ENCODE data around the gene BEND6. TPM values are rescaled to one million over a fixed set of nuclear protein-coding genes. Genes with fewer than 3 reads are reported as not detected.
"Not testable (repeated sequence)": the region's sequence is repeated elsewhere in the genome, so short reads cannot be mapped to it uniquely, and the experiment has no call there.

BEND6 gene
- total RNA-seq, 1 experiment from 2014 or later, result 1.8 TPM

DNA sequence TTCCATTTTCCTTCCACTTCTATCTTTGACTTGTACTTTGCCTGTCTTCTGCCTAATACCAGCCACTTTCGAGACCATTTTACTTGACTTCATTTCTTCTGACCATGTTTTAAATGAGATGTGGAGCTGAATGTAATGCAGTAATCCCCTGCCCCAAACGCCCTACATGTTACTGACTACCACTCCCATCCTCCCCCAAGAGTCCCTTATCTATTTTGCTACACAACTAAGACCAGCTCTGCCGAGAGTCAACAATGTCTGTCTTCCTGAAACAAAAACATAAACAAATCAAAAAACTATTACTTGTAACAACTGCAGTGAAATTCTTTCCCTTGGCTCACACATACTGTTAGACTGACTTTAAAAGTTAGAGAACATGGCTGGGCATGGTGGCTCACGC, 64.5 kb downstream of the BEND6 start:
- no peak overlapping the region for H3K4me3 ChIP-seq (ENCODE audit: insufficient read depth, low read depth, low read length)
- no peak for DNase-seq
- H3K27me3 ChIP-seq (ENCODE audit: control insufficient read depth, insufficient read depth, low read length), result no peaks in the 10 kb centered on the region
- no peaks in the 10 kb centered on the region for H3K36me3 ChIP-seq (replicated peaks; ENCODE audit: control insufficient read depth, insufficient read depth, low read length)

DNA sequence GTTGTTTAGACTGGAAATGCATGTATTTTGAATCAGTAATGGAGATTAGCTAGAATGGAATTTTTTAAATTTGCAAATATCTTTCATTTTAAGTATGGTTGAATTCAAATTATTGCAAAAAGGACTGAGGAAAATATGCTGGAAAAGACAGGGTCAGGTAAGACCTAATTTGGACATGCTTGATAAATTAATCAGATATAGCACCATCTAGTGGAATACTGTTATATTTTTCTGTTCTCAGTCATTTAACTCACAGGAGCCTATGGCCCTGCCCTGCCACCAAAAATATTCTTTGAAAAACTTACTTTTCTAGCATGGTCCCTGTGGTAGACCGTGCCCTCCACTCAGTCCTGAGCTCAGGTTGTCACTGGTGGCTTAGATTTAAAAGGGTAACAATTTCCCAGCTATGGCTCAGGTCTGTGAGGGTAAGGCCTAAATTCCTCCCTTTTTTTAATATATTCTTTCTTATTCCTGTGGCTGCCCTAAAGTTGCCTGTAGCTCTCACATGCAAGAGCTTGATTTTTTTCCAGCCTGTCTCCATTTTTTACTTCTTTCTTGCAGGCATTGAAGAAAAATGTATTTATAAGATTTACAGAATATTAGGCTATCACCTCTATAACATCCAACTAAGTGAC, 66.3 kb downstream of the BEND6 start:
- H3K27me3 ChIP-seq (ENCODE audit: control insufficient read depth, insufficient read depth, low read length), result no peaks in the 10 kb centered on the region
- H3K4me3 ChIP-seq (ENCODE audit: insufficient read depth, low read depth, low read length), result no peak overlapping the region
- H3K36me3 ChIP-seq (replicated peaks; ENCODE audit: control insufficient read depth, insufficient read depth, low read length), result no peaks in the 10 kb centered on the region
- peak; percentile 36 for DNase-seq

DNA sequence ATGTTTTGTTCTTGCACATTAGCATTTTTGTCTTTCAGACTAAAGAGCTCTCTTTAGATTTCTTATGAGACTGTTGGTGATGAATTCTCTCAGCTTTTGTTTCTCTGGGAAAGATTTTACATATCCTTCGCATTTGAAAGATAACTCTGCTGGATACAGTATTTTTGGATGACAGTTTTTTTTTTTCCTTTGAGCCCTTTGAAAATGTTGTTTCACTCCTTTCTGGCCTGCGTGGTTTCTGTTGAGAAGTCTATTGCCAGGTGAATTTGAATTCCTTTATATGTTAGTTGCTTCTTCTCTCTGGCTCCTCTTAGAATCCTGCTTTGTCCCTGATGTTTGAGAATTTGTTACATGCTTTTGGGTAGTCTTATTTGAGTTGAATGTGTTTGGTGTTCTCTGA, 69.4 kb downstream of the BEND6 start:
- H3K36me3 ChIP-seq (replicated peaks; ENCODE audit: control insufficient read depth, insufficient read depth, low read length), result no peaks in the 10 kb centered on the region
- no peak for DNase-seq
- H3K27me3 ChIP-seq (ENCODE audit: control insufficient read depth, insufficient read depth, low read length), result no peaks in the 10 kb centered on the region
- H3K4me3 ChIP-seq (ENCODE audit: insufficient read depth, low read depth, low read length), result no peak overlapping the region

DNA sequence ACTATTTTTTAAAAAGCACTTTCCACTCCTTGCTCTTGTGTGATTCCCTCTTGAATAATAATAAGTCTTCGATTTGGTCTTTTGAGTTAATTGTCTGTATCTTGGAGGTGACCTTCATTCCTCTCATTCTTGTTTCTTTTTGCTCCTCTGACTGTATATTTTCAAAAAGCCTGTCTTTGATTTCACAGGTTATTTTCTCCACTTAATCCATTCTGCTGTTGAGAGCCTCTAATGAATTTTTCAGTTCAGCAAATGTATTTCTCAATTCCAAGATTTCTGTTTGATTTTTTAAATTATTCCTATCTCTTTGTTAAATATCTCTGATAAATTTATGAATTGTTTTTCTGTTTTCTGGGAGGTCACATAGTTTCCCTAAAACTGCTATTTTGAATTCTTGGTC, 69.9 kb downstream of the BEND6 start:
- Histone ChIP-seq H3K27me3 (ENCODE audit: control insufficient read depth, insufficient read depth, low read length) (no peaks in the 10 kb centered on the region), H3K4me3 (ENCODE audit: insufficient read depth, low read depth, low read length) (no peak overlapping the region), H3K36me3 (replicated peaks; ENCODE audit: control insufficient read depth, insufficient read depth, low read length) (no peaks in the 10 kb centered on the region)
- DNase-seq, result no peak

DNA sequence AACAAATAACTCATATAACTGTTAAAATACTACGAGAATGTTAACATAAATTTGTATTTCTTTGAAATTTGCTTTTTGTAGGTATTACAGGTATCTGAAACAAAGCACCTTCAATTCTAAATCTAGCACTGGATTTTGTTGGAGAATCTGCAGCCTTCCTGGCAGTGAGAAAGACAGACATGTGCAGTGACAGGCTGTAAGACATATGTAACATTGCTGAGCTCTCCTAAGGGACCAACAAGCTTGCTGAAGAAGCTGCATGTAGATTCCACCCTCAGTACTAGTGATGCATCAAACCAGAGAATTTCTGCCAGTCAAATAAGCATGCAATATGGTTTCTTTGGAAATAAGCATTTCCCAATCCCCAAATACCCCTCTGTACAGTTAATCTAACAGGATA, 71.1 kb downstream of the BEND6 start:
- Histone ChIP-seq H3K27me3 (ENCODE audit: control insufficient read depth, insufficient read depth, low read length) (no peaks in the 10 kb centered on the region), H3K4me3 (ENCODE audit: insufficient read depth, low read depth, low read length) (no peak overlapping the region), H3K36me3 (replicated peaks; ENCODE audit: control insufficient read depth, insufficient read depth, low read length) (no peaks in the 10 kb centered on the region)
- no peak for DNase-seq

DNA sequence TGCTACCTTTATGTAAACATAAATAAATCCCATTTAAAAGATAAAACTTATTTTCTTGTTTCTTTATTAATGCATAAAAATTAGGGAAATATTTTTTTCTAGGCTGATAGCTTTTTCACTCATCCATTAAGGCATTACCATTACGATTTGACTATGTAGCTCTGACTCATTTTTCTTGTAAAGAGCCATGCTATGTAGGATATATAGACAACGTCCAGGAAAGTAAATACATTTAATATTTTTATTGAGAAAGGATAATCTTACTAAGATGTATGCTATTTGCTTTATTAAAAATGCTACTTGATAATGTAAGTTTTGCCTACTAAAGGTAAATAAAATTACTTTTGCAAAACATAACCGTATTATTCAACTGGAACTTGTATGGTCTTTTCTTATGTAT, 72.4 kb downstream of the BEND6 start:
- no peak overlapping the region for H3K4me3 ChIP-seq (ENCODE audit: insufficient read depth, low read depth, low read length)
- H3K27me3 ChIP-seq (ENCODE audit: control insufficient read depth, insufficient read depth, low read length), result no peaks in the 10 kb centered on the region
- no peak for DNase-seq
- H3K36me3 ChIP-seq (replicated peaks; ENCODE audit: control insufficient read depth, insufficient read depth, low read length), result no peaks in the 10 kb centered on the region

DNA sequence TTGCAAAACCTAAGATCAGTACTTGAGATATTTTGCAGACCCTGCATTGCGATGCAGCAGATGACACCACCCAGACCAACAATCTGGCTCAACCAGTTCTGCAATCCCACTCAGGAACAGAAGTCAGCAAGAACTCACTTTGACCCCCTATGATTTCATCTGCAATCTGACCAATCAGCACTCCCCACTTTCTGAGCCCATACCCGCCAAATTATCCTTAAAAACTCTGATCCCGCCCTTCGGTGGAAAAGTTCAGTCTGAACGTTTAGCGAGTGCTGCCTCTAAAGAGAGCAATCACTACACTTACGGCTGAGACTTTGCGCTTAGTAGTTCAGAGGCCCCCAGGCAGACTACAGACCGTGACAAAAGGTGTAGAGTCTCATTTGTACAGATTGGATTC, 74.3 kb downstream of the BEND6 start:
- H3K4me3 ChIP-seq (ENCODE audit: insufficient read depth, low read depth, low read length), result no peak overlapping the region
- H3K36me3 ChIP-seq (replicated peaks; ENCODE audit: control insufficient read depth, insufficient read depth, low read length), result no peaks in the 10 kb centered on the region
- H3K27me3 ChIP-seq (ENCODE audit: control insufficient read depth, insufficient read depth, low read length), result no peaks in the 10 kb centered on the region
- no peak for DNase-seq

DNA sequence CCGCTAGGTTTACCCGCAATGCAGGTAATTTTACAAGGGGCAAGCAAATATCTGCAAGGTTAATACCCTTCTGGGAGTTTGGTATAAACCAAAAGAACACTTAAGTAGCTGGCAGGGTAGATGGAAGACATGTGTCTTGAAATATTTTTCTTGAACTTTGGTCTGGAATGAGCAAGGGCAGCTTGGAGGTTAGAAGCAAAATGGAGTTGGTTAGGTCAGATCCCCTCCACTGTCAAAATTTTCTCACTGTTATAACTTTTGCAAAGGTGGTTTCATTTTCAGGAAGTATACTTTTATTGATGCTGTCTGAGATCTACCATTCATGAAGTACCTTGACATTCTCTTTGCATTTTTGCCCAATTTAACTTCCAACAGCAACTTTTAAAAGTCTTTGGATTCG, 78.3 kb downstream of the BEND6 start:
- no peaks in the 10 kb centered on the region for H3K27me3 ChIP-seq (ENCODE audit: control insufficient read depth, insufficient read depth, low read length)
- DNase-seq, result no peak
- no peaks in the 10 kb centered on the region for H3K36me3 ChIP-seq (replicated peaks; ENCODE audit: control insufficient read depth, insufficient read depth, low read length)
- H3K4me3 ChIP-seq (ENCODE audit: insufficient read depth, low read depth, low read length), result no peak overlapping the region

DNA sequence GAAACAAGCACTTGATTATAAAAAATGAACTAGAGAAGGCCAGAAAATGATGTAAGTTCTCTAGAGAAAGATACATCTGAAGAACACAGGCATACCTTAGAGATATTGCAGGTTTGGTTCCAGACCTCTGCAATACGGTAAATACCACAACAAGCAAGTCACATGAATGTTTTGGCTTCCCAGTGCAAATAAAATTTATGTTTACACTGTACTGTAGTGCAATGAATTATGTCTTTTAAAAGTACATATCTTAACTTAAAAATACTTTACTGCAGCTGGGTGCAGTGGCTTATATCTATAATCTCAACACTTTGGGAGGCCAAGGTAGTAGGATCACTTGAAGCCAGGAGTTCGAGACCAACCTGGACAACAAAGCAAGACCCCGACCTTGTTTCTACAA, 80.6 kb downstream of the BEND6 start:
- Histone ChIP-seq H3K27me3 (ENCODE audit: control insufficient read depth, insufficient read depth, low read length) (no peaks in the 10 kb centered on the region), H3K4me3 (ENCODE audit: insufficient read depth, low read depth, low read length) (no peak overlapping the region), H3K36me3 (replicated peaks; ENCODE audit: control insufficient read depth, insufficient read depth, low read length) (no peaks in the 10 kb centered on the region)
- no peak for DNase-seq

DNA sequence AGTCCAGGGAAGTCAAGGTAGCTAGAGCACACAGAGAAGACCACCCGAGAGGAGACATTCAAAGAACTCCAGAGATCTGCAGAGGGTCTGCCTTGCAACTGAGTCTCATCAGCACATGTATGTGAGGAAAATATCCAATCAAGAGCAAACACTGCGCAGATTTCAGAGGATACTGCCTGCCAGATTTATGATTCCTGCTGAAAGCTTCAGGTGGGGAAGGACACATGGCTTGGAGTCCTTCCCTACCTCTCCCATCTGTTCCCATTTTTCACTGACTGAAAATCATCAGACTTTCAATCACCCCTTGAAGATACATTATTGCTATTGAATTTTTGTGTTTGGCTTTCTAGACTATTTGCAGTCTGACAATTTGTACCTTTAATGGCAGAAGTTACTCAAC, 84.0 kb downstream of the BEND6 start:
- Histone ChIP-seq H3K27me3 (ENCODE audit: control insufficient read depth, insufficient read depth, low read length) (no peaks in the 10 kb centered on the region), H3K4me3 (ENCODE audit: insufficient read depth, low read depth, low read length) (no peak overlapping the region), H3K36me3 (replicated peaks; ENCODE audit: control insufficient read depth, insufficient read depth, low read length) (no peaks in the 10 kb centered on the region)
- no peak for DNase-seq

DNA sequence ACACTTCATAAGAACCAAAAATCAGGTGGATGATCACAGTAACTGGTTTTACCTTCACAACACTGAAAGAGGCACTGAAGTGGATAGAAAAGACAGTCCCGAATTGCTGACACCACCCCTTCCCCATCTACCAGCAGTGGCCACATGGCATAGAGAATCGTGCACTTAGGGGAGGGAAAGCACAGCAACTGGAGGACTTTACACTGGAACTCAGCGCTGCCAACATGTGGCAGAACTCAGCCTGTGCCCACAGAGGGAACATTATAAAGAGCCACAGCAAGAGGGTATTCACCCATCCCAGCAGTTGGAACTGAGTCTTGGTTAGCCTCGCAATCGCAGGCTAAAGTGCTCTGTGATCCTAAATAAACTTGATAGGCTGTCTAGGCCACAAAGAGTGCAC, 85.1 kb downstream of the BEND6 start:
- H3K4me3 ChIP-seq (ENCODE audit: insufficient read depth, low read depth, low read length), result no peak overlapping the region
- H3K27me3 ChIP-seq (ENCODE audit: control insufficient read depth, insufficient read depth, low read length), result no peaks in the 10 kb centered on the region
- DNase-seq, result peak; percentile 29
- H3K36me3 ChIP-seq (replicated peaks; ENCODE audit: control insufficient read depth, insufficient read depth, low read length), result no peaks in the 10 kb centered on the region

DNA sequence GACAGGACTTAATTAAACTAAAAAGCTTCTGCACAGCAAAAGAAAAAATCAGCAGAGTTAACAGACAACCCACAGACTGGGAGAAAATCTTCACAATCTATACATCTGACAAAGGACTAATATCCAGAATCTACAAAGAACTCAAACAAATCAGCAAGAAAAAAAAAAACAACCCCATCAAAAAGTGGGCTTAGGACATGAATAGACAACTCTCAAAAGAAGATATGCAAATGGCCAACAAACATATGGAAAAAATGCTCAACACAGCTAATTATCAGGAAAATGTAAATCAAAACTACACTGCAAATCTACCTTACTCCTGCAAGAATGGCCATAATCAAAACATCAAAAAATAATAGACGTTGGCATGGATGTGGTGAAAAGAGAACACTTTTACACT, 89.2 kb downstream of the BEND6 start:
- not testable (repeated sequence) for H3K36me3 ChIP-seq (replicated peaks; ENCODE audit: control insufficient read depth, insufficient read depth, low read length); DNase-seq; H3K4me3 ChIP-seq (ENCODE audit: insufficient read depth, low read depth, low read length); H3K27me3 ChIP-seq (ENCODE audit: control insufficient read depth, insufficient read depth, low read length)

DNA sequence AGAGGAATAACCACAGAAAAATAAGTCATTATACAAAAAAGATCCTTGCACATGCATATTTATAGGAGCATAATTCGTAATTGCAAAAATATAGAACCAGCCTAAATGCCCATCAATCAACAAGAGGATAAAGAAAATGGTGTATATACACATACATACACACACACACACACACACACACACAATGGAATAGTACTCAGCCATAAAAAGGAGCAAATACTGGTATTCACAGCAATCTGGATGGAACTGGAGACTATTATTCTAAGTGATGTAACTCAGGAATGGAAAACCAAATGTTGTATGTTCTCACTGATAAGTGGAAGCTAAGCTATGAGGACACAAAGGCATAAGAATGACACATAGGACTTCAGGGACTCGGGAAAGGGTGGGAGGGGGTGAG, 89.7 kb downstream of the BEND6 start:
- Histone ChIP-seq H3K36me3 (replicated peaks; ENCODE audit: control insufficient read depth, insufficient read depth, low read length) (no peaks in the 10 kb centered on the region), H3K4me3 (ENCODE audit: insufficient read depth, low read depth, low read length) (no peak overlapping the region), H3K27me3 (ENCODE audit: control insufficient read depth, insufficient read depth, low read length) (no peaks in the 10 kb centered on the region; the same call in 1 of the 2 replicates)
- DNase-seq, result no peak

DNA sequence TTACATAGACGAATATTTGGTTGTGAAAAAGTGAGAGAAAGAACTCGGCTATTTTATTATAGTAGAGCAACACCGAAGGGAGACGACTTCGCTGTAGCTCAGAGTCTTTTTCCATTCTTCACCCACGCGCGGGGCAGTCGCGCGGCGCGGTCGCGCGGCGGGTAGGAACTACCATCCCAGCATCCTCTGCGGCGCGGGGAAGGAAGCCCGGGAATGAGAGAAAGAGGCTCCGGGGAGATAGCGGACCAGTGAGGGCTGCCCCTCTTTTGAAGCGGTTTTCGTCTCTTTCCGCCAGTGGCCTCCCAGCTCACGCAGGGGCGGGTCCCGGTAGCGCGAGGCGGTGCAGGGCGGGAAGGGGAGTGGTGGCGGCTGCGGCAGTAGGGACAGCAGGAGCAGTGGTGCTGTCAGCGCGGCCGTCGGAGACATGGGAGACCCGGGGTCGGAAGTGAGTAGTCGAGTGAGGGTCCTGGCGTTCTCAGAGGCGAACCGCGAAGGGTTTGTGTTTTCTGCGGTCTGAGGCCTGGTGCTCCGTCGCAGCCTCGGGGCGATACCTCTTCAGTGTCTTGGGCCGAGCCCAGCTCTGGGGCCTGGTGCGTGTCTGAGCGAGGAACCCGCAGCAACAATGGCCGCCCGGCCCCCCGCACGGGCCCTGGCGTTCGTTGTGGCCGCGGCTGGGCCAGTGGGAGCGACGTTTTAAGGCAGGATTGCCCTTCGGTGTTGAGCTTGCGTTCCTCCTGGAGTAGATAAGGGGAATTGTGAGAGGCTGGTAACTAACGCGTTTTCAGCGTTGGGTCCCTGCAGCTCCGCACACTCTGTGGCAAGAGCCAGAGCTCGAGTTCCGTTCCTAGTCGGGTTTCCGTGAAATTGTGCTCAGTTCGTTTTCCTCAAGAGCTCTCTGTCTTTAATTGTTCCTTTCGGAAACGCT, 91.7 kb downstream of the BEND6 start, which contains the start of gene KIAA1586:
TSS of gene KIAA1586 (plus strand) at position 362 of the 925 bp plus-strand sequence. CDS start at position 425, 63 bp downstream.
- DNase-seq, result peak; percentile 87
- H3K4me3 ChIP-seq (ENCODE audit: insufficient read depth, low read depth, low read length), result peak within 1 kb of the TSS; percentile 61
- H3K36me3 ChIP-seq (replicated peaks; ENCODE audit: control insufficient read depth, insufficient read depth, low read length); H3K27me3 ChIP-seq (ENCODE audit: control insufficient read depth, insufficient read depth, low read length): not testable (repeated sequence)

DNA sequence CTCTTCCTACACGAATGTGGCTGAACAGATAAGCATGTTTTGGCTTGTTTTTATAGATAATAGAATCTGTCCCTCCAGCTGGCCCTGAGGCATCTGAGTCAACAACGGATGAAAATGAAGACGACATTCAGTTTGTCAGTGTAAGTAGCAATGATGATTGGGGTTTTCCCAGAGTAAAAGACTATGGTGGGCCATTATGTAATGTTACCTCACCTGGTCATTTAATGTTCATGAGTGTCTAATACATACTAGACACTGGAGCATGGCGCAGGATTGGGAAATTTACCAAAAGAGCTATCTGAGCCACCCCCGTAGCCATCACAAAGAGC, 92.3 kb downstream of the BEND6 start:
- not testable (repeated sequence) for DNase-seq; H3K4me3 ChIP-seq (ENCODE audit: insufficient read depth, low read depth, low read length); H3K36me3 ChIP-seq (replicated peaks; ENCODE audit: control insufficient read depth, insufficient read depth, low read length); H3K27me3 ChIP-seq (ENCODE audit: control insufficient read depth, insufficient read depth, low read length)
